ENCODE data around the gene MLLT3.
A peak's percentile ranks its signal among the peaks of the same experiment; 100 is the strongest.

The MLLT3 gene

DNA sequence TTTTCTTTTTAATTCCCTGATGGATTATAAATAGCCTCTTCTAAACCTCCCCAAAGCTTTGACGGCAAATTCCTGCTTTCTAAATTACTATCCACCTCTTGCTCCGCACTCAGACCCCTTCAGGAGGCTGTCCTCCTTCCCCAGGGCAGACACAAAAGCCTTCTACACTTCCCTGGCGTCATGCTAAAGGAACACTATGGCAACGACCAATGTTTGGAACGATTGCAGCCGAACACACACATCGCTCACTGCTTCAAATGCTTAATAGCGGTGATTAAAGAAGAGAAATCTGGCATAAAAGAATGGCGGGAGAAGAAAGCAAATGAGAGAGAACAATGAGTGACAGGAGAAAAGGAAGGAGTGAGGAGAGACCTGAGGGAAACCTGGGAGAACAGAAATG, 297.3 kb downstream of the MLLT3 start:
- DNase-seq, result no peak

DNA sequence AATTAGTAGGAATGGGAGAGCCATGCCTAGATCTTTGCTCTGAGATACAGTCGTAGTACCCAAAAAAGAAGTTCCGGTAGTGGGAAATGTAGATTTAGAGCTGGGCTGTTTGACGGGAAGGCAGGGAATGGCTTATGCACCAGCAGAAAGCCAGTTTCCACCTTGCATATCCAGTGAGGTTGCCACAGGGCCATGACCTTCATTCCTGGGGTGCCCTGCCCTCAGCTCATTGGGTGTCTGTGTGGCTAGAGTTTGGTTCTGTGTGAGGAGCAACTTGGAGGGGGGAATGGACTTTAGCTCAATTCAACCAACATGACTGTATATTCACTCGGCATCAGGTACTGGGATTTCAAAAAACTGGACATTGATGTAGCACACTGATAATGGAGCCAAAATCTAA, 300.1 kb downstream of the MLLT3 start:
- DNase-seq, result no peak

DNA sequence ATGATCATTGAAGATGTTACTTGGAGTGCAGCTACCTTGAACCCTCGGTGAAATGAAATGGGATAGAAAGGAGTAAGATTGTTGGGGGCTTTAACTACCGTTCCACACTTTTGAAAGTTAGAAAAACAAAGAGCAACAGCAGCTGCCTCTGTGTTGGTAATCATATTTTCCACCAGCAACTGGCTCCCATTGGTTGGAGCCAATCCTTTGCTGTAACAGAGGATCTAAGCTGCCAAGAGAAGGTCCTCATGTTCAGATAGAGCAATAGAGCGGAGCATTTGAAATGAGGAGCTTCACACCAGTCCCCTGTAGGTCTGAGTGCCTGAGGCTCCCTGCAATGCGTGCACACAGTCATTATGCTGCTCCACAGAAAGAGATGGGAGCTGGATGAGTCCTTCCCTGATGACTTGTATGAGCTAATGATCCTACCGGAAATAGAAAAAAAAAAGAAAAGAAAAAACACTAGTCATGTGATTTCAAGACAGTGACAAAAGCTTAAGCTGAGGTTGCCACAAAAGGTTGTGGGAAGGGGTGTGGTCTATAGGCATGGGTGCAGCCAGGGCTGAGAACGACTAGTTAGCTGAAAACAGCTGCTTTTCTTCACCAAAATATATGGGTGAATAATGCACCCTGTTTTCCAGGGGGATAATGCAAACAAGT, 300.7 kb downstream of the MLLT3 start:
- DNase-seq, result no peak

DNA sequence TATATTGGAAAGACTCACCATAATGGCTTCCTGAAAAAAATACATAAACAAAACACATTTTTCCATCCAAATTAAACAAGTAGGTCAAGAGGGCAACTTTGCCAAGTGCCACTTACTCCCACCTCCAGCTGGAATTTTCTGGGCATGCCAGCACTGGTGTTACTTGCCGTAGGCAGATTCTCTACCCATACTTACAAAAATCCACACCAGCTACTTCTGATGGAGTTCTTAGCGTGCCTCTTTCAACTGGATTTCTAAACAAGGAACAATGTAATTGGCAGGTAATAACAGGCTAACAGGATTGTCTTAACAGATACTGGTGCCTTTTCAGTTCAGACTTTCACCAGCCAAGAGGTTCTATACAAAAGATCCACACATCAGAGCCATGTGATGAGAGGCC, 301.4 kb downstream of the MLLT3 start:
- DNase-seq, result no peak

- peak; percentile 35 for DNase-seq
Measured at GRCh38 chr9:20319641-20320337, 302.5 kb downstream of the MLLT3 start.

- DNase-seq, result no peak
Measured at GRCh38 chr9:20319241-20319640, 303.1 kb downstream of the MLLT3 start.

- DNase-seq, result no peak
Measured at GRCh38 chr9:20317701-20318100, 304.6 kb downstream of the MLLT3 start.

GRCh38 chr9:20316372-20316771, 305.9 kb downstream of the MLLT3 start:
- no peak for DNase-seq

- DNase-seq, result no peak
Measured at GRCh38 chr9:20315677-20316076, 306.6 kb downstream of the MLLT3 start.

DNA sequence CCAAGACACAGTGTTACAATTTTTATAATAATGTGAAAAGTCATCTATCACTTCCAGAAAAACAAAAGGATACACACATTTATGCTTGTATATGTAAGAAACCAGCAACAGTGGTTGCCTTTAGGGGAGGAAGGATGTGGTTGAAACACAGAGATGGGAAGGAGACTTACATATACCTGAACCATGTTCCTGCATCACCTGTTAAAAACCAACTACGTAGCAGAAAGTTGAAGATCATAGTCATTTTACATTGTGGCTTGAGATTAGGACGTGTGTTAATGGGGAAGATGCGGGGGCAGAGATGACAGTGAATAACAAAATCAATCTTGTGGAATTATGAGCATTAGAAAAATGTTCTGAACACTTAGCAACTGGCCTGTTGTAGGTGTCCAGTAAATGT, 307.3 kb downstream of the MLLT3 start:
- DNase-seq, result no peak

DNA sequence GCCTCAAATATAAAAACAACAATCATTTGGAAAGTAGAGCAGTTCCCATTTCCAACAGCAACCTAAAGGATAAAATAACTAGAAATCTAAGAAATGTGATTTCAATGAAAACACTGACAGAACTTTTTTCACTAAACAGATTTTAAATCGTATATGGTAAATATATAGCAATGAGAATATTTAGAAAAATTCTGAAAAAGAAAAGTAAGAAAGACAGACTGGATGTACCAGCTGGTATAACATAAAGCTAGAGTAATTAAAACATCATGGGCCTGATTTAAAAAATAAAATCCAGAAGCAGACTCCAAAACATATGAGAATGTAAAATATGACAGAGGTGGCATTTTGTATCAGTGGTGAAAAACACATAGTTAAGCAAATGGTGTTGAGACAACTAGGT, 308.9 kb downstream of the MLLT3 start:
- DNase-seq, result no peak

DNA sequence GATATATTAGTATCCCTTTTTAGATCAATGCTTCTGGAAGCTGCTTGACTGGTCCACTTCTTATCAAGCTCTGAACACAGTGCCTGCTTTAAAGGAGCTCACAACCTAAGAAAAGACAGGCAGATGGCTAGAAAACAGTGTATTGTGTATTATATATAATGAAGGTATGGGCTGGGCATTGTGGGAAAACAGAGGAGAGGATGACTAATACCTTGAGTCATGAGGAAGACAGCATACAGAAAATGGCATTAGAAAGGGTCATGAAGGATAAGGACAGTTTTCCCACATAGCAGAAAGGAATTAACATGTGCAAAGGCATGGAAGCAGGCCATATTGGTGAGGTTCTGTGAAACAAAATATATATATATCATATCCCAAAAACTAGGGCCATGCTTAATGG, 309.6 kb downstream of the MLLT3 start:
- DNase-seq, result no peak

DNA sequence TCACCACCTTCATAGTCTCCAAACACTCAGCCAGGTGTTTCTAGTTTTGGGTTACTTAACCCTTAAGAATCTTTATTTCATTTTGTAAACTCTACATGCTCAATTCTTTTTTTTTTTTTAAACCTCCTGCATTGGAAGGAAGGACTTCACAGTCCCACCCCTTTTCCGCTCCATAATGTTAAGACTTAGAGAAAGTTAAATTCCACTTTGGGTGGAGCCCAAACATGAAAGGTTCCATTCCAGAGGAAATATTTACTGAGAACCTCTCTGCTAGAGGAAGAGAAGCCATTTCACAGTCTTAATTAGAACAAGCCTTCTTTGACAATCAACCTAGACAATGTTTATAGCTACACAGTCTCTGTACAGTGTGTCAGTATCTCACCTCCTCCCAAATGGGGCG, 312.3 kb downstream of the MLLT3 start:
- no peak for DNase-seq

GRCh38 chr9:20309124-20309523, 313.2 kb downstream of the MLLT3 start:
- DNase-seq, result no peak

GRCh38 chr9:20307621-20308020, 314.7 kb downstream of the MLLT3 start:
- peak; percentile 6 for DNase-seq

DNA sequence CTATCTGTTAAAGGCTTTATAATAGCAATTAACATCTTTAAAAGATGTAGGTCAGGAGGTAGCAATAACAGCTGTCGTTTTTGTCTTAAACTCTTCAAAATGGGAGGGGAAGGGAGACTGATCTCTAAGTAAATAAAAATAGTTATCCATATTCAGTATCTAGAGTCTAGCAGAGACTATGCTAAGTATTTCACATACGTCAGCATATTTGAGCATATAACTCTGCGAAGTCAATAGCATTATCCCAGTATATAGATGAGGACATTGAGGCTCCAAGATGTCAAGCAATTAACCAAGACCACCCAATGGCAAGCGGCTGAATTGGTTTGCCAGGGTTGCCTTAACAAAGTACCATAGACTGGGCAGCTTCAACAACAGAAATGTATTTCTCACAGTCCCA, 316.8 kb downstream of the MLLT3 start:
- no peak for DNase-seq

GRCh38 chr9:20303996-20304395, 318.3 kb downstream of the MLLT3 start:
- no peak for DNase-seq

DNA sequence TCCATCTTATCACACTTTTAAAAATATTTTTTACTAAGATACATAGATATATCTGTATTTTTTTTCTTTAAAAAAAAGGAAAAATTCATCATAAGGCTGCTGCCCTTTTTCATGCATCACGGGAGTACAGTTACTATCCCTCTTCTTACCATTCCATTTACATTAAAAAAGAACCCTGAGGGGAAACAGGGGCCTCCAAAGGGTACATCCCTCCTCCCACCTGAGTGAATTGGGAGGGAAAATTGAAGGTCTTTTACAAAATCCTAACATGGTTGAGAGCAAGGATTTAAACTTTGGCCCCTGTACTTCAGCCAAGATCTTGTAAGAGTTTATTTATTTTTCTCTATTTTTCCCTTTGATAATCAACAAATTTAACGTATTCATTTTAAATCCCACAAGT, 319.2 kb downstream of the MLLT3 start:
- no peak for DNase-seq

DNA sequence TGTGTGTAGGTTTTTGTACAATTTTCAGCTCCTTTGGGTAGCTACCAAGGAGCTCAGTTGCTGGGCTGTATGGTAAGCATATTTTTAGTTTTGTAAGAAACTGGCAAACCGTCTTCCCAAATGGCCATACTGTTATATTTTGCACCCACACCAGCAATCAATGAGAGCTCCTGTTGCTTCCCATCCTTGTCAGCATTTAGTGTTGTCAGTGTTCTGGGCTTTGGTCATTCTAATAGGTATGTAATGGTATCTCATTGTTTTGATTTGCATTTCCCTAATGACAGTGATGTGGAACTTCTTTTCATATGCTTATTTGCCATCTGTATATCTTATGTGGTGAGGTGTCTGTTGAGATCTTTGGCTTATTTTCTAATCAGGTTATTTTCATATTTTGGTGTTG, 320.1 kb downstream of the MLLT3 start:
- no peak for DNase-seq

DNA sequence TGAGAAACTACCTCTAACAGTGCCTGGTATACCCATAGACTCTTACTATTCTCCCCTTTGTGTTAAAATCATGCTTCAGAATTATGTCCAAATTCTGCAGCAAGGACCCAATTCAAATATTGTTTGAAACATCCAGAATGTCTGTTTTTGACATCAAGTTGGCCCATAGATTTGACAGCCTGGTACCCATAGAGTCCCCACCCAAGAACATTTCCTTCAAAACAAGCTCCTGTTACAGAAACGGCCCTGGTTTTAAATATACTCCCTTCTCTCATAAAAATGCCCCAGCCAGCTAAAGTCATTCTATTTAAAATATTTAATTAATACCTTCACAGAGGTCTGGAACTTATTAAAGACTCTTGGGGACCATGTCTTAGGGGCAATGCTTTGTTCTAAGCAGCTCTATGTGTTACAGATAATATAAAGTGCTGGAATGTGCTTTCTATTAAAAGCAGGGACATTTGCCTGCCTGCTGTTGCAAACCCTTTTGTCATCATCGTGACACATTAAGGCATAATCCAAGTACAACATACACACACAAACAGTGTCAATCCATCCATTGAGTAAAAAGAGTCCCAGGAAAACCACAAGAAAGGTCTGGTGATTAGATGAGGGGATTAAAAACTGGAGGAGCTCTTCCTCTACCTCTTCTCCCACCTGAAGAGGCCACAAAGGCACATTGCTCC, 321.7 kb downstream of the MLLT3 start:
- DNase-seq, result no peak

DNA sequence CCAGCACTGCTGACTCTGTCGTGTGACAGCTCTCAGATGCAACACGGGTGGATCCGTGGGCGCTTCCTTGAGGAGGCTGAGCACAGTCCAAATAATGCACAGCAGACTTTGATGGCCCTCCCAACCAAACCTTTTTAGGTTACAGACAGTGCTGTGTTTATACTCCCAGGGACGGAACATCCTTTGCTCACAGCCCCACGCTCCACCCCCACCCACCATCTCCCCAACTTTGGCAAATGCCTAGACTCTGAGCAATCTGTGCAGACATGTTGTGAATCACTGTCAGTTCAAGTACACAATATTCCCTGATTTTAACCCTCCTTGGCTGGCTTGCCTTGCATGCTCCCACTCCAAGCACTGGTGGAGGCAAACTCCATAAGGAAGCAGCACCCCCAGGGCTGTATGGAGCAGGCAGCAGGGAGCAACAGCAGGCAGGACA, 324.6 kb downstream of the MLLT3 start:
- no peak for DNase-seq

GRCh38 chr9:20295555-20295954, 326.7 kb downstream of the MLLT3 start:
- no peak for DNase-seq

DNA sequence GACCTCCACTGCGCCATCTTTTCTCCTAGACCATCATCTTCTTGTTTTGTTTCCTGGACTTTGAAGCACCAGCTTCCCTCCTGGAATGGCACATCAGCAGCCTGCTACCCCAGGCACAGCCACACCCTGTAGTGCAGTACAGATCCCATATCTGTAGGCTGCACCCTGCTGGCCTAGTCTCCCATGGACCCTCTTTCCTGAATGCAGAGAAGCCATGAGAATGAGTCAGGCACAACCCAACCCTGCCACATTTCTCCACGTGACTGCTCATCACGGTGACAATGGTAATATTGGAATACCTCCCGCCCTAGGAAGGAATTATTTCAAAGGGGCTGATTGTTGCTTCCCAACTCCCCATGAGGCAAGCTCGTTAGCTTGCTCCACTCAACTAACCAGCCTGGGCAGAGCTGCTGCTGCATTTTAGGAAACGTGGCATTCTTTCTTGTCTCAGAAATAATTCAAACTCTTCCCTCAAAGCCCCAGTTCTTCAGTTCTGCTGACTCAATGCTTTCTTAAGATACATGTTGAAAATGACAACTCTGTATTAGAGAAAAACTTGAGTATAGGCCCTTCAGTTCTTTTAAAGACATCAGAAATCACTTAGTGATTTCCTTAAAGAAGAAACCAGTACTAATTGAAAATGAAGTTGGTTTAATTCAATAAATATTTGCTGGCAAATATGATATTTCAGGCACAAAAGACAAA, 328.1 kb downstream of the MLLT3 start:
- DNase-seq, result no peak

DNA sequence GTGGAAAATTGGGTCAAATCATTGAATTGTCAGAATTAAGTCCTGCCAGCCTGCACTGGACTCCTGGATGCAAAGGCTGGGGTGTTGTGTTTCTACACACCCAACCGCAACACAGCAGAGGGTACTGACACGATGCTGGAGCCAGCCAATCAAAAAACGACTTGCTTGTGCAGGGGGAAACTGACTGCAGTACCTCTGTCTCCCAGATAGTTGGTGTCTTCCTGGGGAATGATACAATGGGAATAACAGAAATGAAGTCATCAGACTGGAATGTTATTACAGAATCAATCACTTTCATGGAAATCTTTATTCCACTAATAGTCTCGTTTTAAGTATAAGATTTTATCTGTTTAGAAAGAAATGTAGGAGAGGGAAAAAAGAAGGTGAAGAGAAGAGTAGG, 330.3 kb downstream of the MLLT3 start:
- DNase-seq, result no peak

All from NCI-H1092 (cell line).